GM19043 (cell line): ENCODE data around the gene LINGO4.

Experiments
- ATAC-seq: cut with Tn5 transposase; IDR thresholded peaks from one replicate; pipeline ENCODE4 v1.9.1; 2021; ENCODE audit warnings: low read depth; ENCODE audit not compliant: unreplicated experiment

LINGO4 gene

GRCh38 chr1:151815716-151816327 is 10.6 kb upstream of the LINGO4 start:
- no peak for ATAC-seq

- ATAC-seq, result no peak
These were observed 9.8 kb upstream of the LINGO4 start for GRCh38 chr1:151814971-151815545.

- ATAC-seq, result no peak
These were observed 9.2 kb upstream of the LINGO4 start for GRCh38 chr1:151814426-151814825.

- no peak for ATAC-seq
These were observed 8.2 kb upstream of the LINGO4 start for GRCh38 chr1:151813271-151813977.

- ATAC-seq, result no peak
These were observed 6.0 kb upstream of the LINGO4 start for GRCh38 chr1:151811181-151811580.

GRCh38 chr1:151809985-151810556 is 4.9 kb upstream of the LINGO4 start:
- ATAC-seq, result no peak

GRCh38 chr1:151809290-151809984 is 4.2 kb upstream of the LINGO4 start:
- no peak for ATAC-seq

GRCh38 chr1:151807766-151808165 is 2.5 kb upstream of the LINGO4 start:
- ATAC-seq, result no peak

GRCh38 chr1:151807131-151807530 is 1.9 kb upstream of the LINGO4 start:
- ATAC-seq, result no peak

- ATAC-seq, result no peak
These were observed 951 bp upstream of the LINGO4 start for GRCh38 chr1:151806170-151806569.

GRCh38 chr1:151803915-151804314 is 1.3 kb downstream of the LINGO4 start:
- no peak for ATAC-seq

GRCh38 chr1:151803164-151803563 is 2.1 kb downstream of the LINGO4 start:
- ATAC-seq, result no peak

GRCh38 chr1:151802372-151802771 is 2.8 kb downstream of the LINGO4 start:
- ATAC-seq, result no peak

- no peak for ATAC-seq
These were observed 3.4 kb downstream of the LINGO4 start for GRCh38 chr1:151801846-151802245.

GRCh38 chr1:151801310-151801820 is 3.9 kb downstream of the LINGO4 start:
- ATAC-seq, result no peak

- ATAC-seq, result no peak
These were observed 4.4 kb downstream of the LINGO4 start for GRCh38 chr1:151800830-151801229.

- ATAC-seq, result no peak
These were observed 5.8 kb downstream of the LINGO4 start for GRCh38 chr1:151799179-151800022.

- ATAC-seq, result no peak
These were observed 6.6 kb downstream of the LINGO4 start for GRCh38 chr1:151798571-151798970.

- ATAC-seq, result no peak
These were observed 14.1 kb downstream of the LINGO4 start for GRCh38 chr1:151790940-151791651.
